K562 (cell line): Measurements from ENCODE around the gene CEMIP. TPM values are rescaled to one million over a fixed set of nuclear protein-coding genes. Genes with fewer than 3 reads are reported as not detected.

Source experiments
- ATAC-seq: fragments of 200-7000 bp; cut with Tn5 transposase; 3 replicates; pipeline ENCODE4 v1.9.1; 2020; ENCODE audit warnings: moderate library complexity
- BruUV-seq: library from RNA; stranded (reverse); fragments of 400-500 nt; replicated peaks from 2 replicates; lab custom pipeline; 2021; lab: Mats Ljungman, UMichigan
- CTCF ChIA-PET: fragments of 300-600 bp; formaldehyde crosslinking; extraction: SDS; loops from one replicate; lab custom pipeline; 2021; ENCODE audit warnings: low intra/inter-chr PET ratio; lab: Yijun Ruan, JAX
- POLR2A ChIA-PET: fragments of 300-600, 350-650 bp; sonication (Branson Sonifier 250); formaldehyde crosslinking; extraction: SDS; loops from one replicate; lab custom pipeline; 2021; ENCODE audit warnings: antibody characterized with exemption, inconsistent platforms; lab: Yijun Ruan, JAX
- DNase-seq, 4 experiments: peaks; one replicate each; pipeline versions ENCODE4 v3.0.0 to v3.0.0-alpha.2; 2011 to 2018; ENCODE audit warnings: low spot score in 3 of 4, mixed read lengths in 3 of 4; ENCODE audit errors: extremely low read depth in 1 of 4
- FAIRE-seq: peaks from 2 replicates; lab custom pipeline; 2011; peaks lifted over from hg19 to GRCh38; lab: Jason Lieb, UNC
- H2AFZ ChIP-seq: 2 replicates; pipeline ENCODE4 v1.6.0; 2011; ENCODE audit warnings: low read depth, low read length, control low read depth, inconsistent platforms
- H3K27ac ChIP-seq: fragments of 200-600 bp; 3 replicates; pipeline ENCODE4 v1.8.0; 2011; ENCODE audit warnings: low read depth, mild to moderate bottlenecking, control low read depth, inconsistent platforms, low read length, moderate library complexity, mixed read lengths; ENCODE audit errors: extremely low read depth
- H3K27me3 ChIP-seq, 2 experiments: fragments of 300-600 bp in 1 of 2; 2 replicates in 1 of 2; 3 replicates in 1 of 2; pipeline versions ENCODE4 v1.6.0 to v1.8.0; 2011; ENCODE audit warnings: inconsistent platforms in 2 of 2, low read length in 2 of 2, mild to moderate bottlenecking in 1 of 2, mixed read lengths in 1 of 2, moderate library complexity in 1 of 2; ENCODE audit not compliant: control insufficient read depth in 2 of 2, insufficient read depth in 2 of 2
- H3K36me3 ChIP-seq: fragments of 300-600 bp; 3 replicates; pipeline ENCODE4 v1.8.0; 2011; ENCODE audit warnings: mild to moderate bottlenecking, low read length, inconsistent platforms; ENCODE audit not compliant: control insufficient read depth, insufficient read depth
- H3K4me1 ChIP-seq, 2 experiments: fragments of 200-600 bp in 1 of 2; replicated peaks in 1 of 2; 2 replicates in 1 of 2; 3 replicates in 1 of 2; pipeline versions ENCODE4 v1.5.1 to v1.8.0; 2011; ENCODE audit warnings: inconsistent platforms in 2 of 2, low read length in 2 of 2, mild to moderate bottlenecking in 1 of 2, mixed read lengths in 1 of 2, moderate library complexity in 1 of 2; ENCODE audit not compliant: control insufficient read depth in 2 of 2, insufficient read depth in 2 of 2
- H3K4me2 ChIP-seq: 2 replicates; pipeline ENCODE4 v1.6.1; 2011; ENCODE audit warnings: low read length, control low read depth, inconsistent platforms, mixed read lengths; ENCODE audit not compliant: insufficient read depth
- H3K4me3 ChIP-seq: fragments of 200-600 bp; sonication (generic), shearing (Covaris generic); 2 replicates; pipeline ENCODE4 v1.5.1; 2016; ENCODE audit warnings: control low read depth, inconsistent platforms
- H3K79me2 ChIP-seq: fragments of 200-600 bp; 3 replicates; pipeline ENCODE4 v1.8.0; 2011; ENCODE audit warnings: low read length, inconsistent platforms; ENCODE audit not compliant: control insufficient read depth, insufficient read depth
- H3K9ac ChIP-seq, 2 experiments: 2 replicates each; pipeline versions ENCODE4 v1.6.0 to v1.6.1; 2011; ENCODE audit warnings: low read depth in 2 of 2, low read length in 2 of 2, control low read depth in 1 of 2, inconsistent platforms in 1 of 2, mild to moderate bottlenecking in 1 of 2, mixed read lengths in 1 of 2; ENCODE audit not compliant: insufficient read depth in 1 of 2
- H3K9me1 ChIP-seq: one replicate; pipeline ENCODE4 v1.6.0; 2011; ENCODE audit warnings: inconsistent platforms, mild to moderate bottlenecking, low read length, moderate library complexity; ENCODE audit not compliant: control insufficient read depth, insufficient read depth
- H3K9me3 ChIP-seq: replicated peaks from 2 replicates; pipeline ENCODE4 v1.5.1; 2011; ENCODE audit warnings: low read depth, low read length, inconsistent platforms; ENCODE audit not compliant: control insufficient read depth, insufficient read depth
- H4K20me1 ChIP-seq: replicated peaks from 2 replicates; pipeline ENCODE4 v1.6.1; 2011; ENCODE audit warnings: low read length, inconsistent platforms, mixed read lengths; ENCODE audit not compliant: control insufficient read depth, insufficient read depth
- HDAC2 ChIP-seq: fragments of 450-650 bp; IDR thresholded peaks from 2 replicates; pipeline ENCODE4 v1.6.1; 2016; ENCODE audit warnings: mild to moderate bottlenecking
- RBM39 ChIP-seq: fragments of 200-400 bp; formaldehyde crosslinking; optimal IDR thresholded peaks from 2 replicates; pipeline ENCODE3; 2018; ENCODE audit warnings: low read depth, low read length
- ZNF143 ChIP-seq: sonication (generic); formaldehyde crosslinking; IDR thresholded peaks from 2 replicates; pipeline ENCODE4 v1.9.0; 2022; ENCODE audit warnings: mild to moderate bottlenecking, missing genetic modification reagents
- ZNF174 ChIP-seq: fragments of 250-450 bp; sonication (Bioruptor Pico); IDR thresholded peaks from 2 replicates; pipeline ENCODE4 v1.4.0; 2020; ENCODE audit warnings: mild to moderate bottlenecking
- WGBS: fragments of 100-300 bp; shearing (Covaris generic); methylation state at CpG from one replicate; pipeline ENCODE4 v1.1.6; 2016; ENCODE audit warnings: low coverage, mixed read lengths; ENCODE audit not compliant: insufficient coverage; ENCODE audit errors: missing lambda C conversion rate; 5-methylcytosine and 5-hydroxymethylcytosine counted together
- in situ Hi-C: fragments of 300-500 bp; cut with MboI; formaldehyde crosslinking; loops from 4 replicates; pipeline ENCODE4 v1.15.0; 2018; ENCODE audit warnings: inconsistent platforms, mixed read lengths
- intact Hi-C: fragments of 100-400 bp; cut with micrococcal nuclease; formaldehyde crosslinking; loops from 2 replicates; pipeline ENCODE4 v1.14.2; 2022
- polyA plus RNA-seq, 8 experiments: library from polyadenylated mRNA; depleted of rRNA in 4 of 8; stranded (reverse) in 5 of 8; unstranded in 3 of 8; fragments of >200 nt; fragmentation: Nextera tagmentation in 2 of 8; fragmentation: Illumina TruSeq in 1 of 8; extraction: Ambion mirVana in 2 of 8; extraction: Trizol in 1 of 8; gene quantifications; 2 replicates each; pipeline versions ENCODE4 v1.2.1 to v1.2.3, GENCODE V29; 2011 to 2014; ENCODE audit warnings: inconsistent platforms in 1 of 8, missing spikeins in 1 of 8
- total RNA-seq, 7 experiments: library from RNA; depleted of rRNA in 6 of 7; stranded (reverse); fragments of >200 nt in 6 of 7; fragmentation: Illumina TruSeq in 2 of 7; extraction: Trizol in 2 of 7; gene quantifications; 2 replicates each; pipeline versions ENCODE4 v1.2.1 to v1.2.3, GENCODE V29; 2011 to 2021; ENCODE audit warnings: low replicate concordance in 1 of 7
- TF ChIP-seq, protein P1 (sequence below): fragments of 250-450 bp; sonication (Bioruptor Pico); IDR thresholded peaks from 2 replicates; pipeline ENCODE4 v1.8.0; 2021; ENCODE audit warnings: mild to moderate bottlenecking, moderate library complexity

Gene CEMIP
- total and polyA plus RNA-seq, 9 of the 15 experiments (the other 6 are each of a cell fraction or from before 2014, with no cell fraction given): 0.33 TPM; not detected in 8

DNA sequence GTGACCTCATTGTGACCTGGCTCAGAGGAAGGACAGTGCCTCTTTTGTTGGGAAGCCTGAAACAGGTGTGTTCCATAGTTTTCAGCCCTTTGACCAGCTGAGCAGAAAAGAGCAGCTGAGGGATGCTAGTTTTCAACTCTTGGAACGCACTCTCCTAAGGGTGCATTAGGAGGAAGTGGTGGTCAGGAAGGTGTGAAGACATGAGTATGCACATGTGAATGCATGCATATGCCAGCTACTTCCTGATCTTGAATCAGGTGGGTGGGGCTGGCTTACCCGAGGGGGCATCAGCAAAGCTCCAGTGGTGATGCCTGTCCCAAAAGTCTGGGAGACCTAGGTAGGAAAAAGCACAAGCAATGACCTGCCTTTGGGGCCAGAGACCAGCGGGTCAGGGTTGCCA is 23.3 kb upstream of the CEMIP start:
- CTCF ChIA-PET: no interaction called here
- Histone ChIP-seq H3K79me2 (no peaks in the 10 kb centered on the region), H3K4me3 (no peak overlapping the region), H2AFZ (no peak overlapping the region), H3K9ac (no peak overlapping the region), H3K27ac (no peak overlapping the region), H3K4me1 (no peaks in the 10 kb centered on the region), H3K36me3 (no peaks in the 10 kb centered on the region), H3K9me3 (no peaks in the 10 kb centered on the region), H3K9me1 (no peaks in the 10 kb centered on the region), H3K4me2 (no peak overlapping the region), H3K27me3 (peaks cover 2 to 4% of the 10 kb centered on the region in 2 experiments; a peak in 3 of 5 replicates), H4K20me1 (no peaks in the 10 kb centered on the region)
- POLR2A ChIA-PET: no interaction called here
- in situ Hi-C loops (no loop called here), intact Hi-C loops (no loop called here)
- ATAC-seq (no peak), DNase-seq (no peak), FAIRE-seq (no peak)
- no TSS peak for BruUV-seq
- WGBS: 0% methylated on average over 3 of the region's 3 CpGs
- TF ChIP-seq, protein P1, sequence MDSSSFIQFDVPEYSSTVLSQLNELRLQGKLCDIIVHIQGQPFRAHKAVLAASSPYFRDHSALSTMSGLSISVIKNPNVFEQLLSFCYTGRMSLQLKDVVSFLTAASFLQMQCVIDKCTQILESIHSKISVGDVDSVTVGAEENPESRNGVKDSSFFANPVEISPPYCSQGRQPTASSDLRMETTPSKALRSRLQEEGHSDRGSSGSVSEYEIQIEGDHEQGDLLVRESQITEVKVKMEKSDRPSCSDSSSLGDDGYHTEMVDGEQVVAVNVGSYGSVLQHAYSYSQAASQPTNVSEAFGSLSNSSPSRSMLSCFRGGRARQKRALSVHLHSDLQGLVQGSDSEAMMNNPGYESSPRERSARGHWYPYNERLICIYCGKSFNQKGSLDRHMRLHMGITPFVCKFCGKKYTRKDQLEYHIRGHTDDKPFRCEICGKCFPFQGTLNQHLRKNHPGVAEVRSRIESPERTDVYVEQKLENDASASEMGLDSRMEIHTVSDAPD (CRISPR knock-in tag): no peak
- TF ChIP-seq RBM39: no peak
- no peak for TF ChIP-seq ZNF174
- no peak for TF ChIP-seq HDAC2
- no peak for TF ChIP-seq ZNF143 (CRISPR knock-in tag)
